ENCODE measurements around the gene SPAG6. TPM values are rescaled to one million over a fixed set of nuclear protein-coding genes. Genes with fewer than 3 reads are reported as not detected.
A peak's percentile ranks its signal among the peaks of the same experiment; 100 is the strongest.

SPAG6 gene
- total and polyA plus RNA-seq, 5 experiments from 2014 or later: not detected

DNA sequence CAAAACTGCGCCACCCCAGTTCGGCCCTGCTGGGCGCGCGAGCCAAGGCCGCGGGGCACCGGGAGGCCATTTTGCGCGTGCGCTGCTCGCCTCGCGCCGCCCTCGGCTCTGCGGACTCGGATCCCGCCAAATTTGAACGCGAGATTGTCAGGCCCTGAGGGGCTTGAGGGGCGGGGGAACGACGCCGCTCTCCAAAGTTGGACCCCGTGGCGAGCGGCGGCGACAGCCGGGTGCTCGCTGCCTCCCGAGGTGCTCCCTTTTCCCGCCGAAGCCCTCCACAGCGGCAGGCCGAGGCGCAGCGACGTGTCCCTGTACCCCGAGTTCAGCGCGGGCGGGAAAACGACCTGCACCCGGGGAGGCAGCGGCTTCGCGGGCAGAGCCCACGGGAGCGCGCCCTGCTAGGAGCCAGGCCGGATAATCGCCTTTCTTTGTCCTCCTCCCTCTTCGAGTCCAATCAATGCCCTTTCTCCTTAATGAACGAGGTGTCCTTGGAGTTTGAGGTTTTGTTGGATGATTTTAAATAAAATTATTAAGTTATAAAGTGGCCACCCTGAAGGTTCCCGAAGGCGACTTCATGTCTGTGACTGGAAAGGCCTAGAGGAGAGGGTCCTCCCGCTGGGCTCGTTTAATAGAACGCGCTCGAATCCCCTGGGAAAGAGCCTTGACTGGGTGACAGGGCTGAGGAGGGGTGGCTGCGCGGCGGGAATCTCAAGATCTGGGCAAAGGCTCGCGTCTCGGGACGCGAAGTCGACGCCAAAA is 10.7 kb upstream of the SPAG6 start:
- Mint-ChIP-seq H3K27ac (peak overlapping the region; percentile 78 to 97 (median 93)), H3K4me3 (peak overlapping the region; percentile 78 to 90 (median 86)), H3K36me3 (peaks cover 6 to 12% (median 11%) of the 10 kb centered on the region in 3 donors), H3K27me3 (peaks cover 8 to 55% (median 38%) of the 10 kb centered on the region in 5 donors), H3K4me1 (peaks cover 8 to 43% (median 26%) of the 10 kb centered on the region in 4 donors), H3K9me3 (peaks cover 0 to 21% (median 3%) of the 10 kb centered on the region in 9 donors)
- POLR2A ChIA-PET: interaction anchor here (0.8 to 1.7 kb wide), 3 partner anchors 8 to 17 kb away, joined by 4 to 5 read pairs (median 4); no protein-coding TSS in a partner anchor
- ATAC-seq: no peak
- no peak for DNase-seq

DNA sequence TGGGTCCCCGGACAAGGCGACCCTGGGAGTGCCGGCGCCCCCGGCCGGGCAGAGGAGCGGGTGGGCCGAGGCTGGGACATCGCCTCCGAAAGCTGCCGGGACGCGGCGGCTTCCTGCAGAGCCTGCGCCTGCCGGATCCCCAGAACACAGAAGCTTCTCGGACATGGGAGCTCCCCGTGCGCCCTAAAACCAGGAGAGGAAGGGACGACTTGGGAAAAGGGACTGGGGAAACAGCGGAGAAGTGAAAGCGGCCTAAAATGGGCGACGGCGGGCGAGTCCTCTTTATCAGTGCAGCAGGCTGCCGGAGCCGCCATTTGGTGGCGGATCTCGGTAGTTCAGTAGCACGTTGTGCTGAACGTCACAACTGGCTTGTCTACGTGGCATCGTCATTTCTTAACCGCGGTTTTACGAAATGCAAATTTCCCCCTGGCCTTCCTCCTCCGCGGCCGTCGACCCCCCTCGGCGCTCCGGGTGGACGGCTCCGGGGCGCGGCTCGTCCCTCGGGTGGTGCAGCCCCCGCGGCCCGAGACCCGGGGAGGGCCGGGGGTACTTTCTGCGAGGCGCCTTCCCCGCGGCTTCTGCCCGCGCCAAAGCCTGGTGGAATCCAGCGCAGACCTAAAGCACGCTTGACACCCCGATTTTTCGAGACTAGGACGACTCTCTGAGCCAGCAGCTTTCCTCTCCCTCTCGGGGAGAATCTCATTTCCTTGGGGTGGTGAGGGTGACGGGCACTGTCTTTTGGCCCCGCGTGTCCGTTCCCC is 9.9 kb upstream of the SPAG6 start:
- H3K9me3 Mint-ChIP-seq: peaks cover 0 to 18% (median 4%) of the 10 kb centered on the region in 9 donors
- H3K27ac Mint-ChIP-seq: peak overlapping the region; percentile 78 to 97 (median 93)
- POLR2A ChIA-PET: interaction anchor here (0.8 to 1.7 kb wide), 4 partner anchors 9 to 82 kb away, joined by 4 to 5 read pairs (median 4); no protein-coding TSS in a partner anchor
- peaks cover 4 to 12% (median 8%) of the 10 kb centered on the region in 3 donors for H3K36me3 Mint-ChIP-seq
- H3K4me3 Mint-ChIP-seq: peak overlapping the region; percentile 78 to 90 (median 86)
- H3K27me3 Mint-ChIP-seq: peaks cover 11 to 60% (median 45%) of the 10 kb centered on the region in 5 donors
- DNase-seq: peak; percentile 50 to 85 (median 74)
- peak; percentile 75 to 86 for ATAC-seq
- peaks cover 10 to 49% (median 32%) of the 10 kb centered on the region in 4 donors for H3K4me1 Mint-ChIP-seq

DNA sequence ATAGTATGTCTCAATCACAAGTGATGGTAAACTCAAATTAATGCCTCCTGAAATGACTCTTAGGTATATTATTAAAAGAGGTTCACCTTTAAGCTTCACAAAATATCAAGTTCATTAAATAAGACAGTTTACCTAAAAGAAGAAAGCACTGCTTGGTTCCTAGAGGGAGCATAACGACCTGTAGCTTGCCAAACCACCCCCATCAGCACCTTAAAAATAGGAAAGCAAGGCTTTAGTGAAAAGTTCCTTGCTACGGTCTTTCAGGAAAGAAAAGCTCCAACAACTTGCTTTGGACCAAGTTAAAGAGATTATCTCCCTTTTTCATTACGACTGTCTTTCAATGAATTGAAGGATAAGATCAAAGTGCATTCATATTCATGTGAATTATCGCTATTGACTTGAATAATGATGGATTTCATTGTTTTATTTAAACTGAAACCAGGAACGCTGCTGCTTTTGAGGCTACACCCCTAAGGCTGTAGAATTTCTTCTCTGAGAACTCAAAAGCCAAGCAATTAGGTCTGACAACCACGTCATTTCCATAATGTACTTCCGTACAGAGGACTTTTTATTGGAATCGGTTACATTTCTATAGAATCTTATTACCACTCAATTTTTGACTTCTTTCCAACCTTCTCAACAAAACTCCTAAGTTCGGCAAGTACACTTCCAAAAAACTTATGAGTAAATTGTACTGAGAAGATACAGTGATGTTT is 7.0 kb upstream of the SPAG6 start:
- peaks cover 6 to 65% (median 63%) of the 10 kb centered on the region in 5 donors for H3K27me3 Mint-ChIP-seq
- H3K4me3 Mint-ChIP-seq: no peak overlapping the region
- H3K27ac Mint-ChIP-seq: no peak overlapping the region
- ATAC-seq (no peak), DNase-seq (peak in 1 of 10 donors; percentile 17)
- peaks cover 6 to 46% (median 23%) of the 10 kb centered on the region in 4 donors for H3K4me1 Mint-ChIP-seq
- POLR2A ChIA-PET: interaction anchor here (0.6 to 1.3 kb wide), 2 partner anchors 12 to 16 kb away, joined by 3 to 5 read pairs; no protein-coding TSS in a partner anchor
- H3K9me3 Mint-ChIP-seq: peaks cover 0 to 23% (median 4%) of the 10 kb centered on the region in 9 donors
- peaks cover 4 to 10% (median 6%) of the 10 kb centered on the region in 3 donors for H3K36me3 Mint-ChIP-seq

DNA sequence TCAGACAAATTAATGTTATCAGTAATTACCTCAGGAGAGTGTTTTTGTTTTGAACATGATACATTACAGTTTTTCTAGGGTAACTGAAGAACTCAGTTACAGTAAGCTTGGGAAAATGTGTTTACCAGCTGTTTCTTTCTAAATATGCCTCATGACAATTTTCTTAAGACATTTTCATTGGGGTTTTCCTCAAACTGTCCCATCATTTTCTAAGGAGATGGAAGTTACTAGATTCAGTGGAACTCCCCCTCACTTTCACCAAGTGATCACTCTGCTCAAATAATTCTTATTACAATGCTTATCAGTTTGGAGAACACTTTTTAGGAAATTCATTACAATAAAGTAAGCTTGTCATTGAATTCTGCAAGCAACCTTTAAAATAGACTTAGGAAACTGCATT is 6.4 kb upstream of the SPAG6 start:
- Mint-ChIP-seq H3K4me3 (no peak overlapping the region), H3K36me3 (peaks cover 2 to 5% (median 4%) of the 10 kb centered on the region in 3 donors), H3K27me3 (peaks cover 10 to 64% (median 62%) of the 10 kb centered on the region in 5 donors), H3K9me3 (peaks cover 0 to 23% (median 0%) of the 10 kb centered on the region in 9 donors), H3K4me1 (peaks cover 2 to 40% (median 17%) of the 10 kb centered on the region in 4 donors), H3K27ac (no peak overlapping the region)
- DNase-seq (no peak), ATAC-seq (no peak)
- POLR2A ChIA-PET: interaction anchor here (1.3 kb wide), 1 partner anchor 17 kb away, joined by 5 read pairs; no protein-coding TSS in a partner anchor

DNA sequence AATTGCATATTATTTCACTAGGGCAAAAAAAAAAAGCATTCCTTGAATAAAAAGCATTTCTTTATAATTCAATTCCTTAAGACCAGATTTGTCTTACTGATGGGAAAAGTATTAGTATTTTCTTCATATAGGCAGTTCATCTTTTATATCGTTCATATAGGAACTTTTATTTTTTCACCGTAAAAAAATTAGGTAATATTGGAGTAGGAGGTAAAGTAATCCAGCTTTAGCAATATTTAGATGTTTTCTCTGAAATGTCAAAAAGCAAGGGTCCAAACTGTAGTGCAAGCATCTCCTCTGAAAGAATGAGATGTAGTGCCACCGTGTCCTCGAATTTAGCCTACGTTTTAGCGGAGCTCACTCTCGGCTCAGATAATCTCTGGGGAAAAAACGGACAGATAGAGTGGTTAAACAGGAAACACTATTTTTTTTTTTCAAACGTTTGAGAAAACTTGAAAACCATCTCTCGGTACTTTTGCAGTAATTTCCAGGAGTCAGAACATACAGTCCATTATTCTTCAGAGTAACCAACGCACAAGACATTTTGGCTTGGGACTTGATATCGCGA is 5.5 kb upstream of the SPAG6 start:
- Mint-ChIP-seq H3K27me3 (peaks cover 19 to 72% (median 71%) of the 10 kb centered on the region in 5 donors), H3K27ac (peak overlapping the region; percentile 39 to 90 (median 84)), H3K4me3 (peak overlapping the region; percentile 70 to 91 (median 84)), H3K36me3 (peaks cover 2 to 11% (median 9%) of the 10 kb centered on the region in 3 donors), H3K9me3 (peaks cover 0 to 32% (median 8%) of the 10 kb centered on the region in 9 donors), H3K4me1 (peaks cover 2 to 42% (median 18%) of the 10 kb centered on the region in 4 donors)
- no peak for ATAC-seq
- DNase-seq: no peak
- POLR2A ChIA-PET: interaction anchor here (0.5 to 5.0 kb wide), 11 partner anchors 11 to 716 kb away, joined by 3 to 30 read pairs (median 5); partner anchors contain the start of genes BMI1, COMMD3 and DNAJC1

DNA sequence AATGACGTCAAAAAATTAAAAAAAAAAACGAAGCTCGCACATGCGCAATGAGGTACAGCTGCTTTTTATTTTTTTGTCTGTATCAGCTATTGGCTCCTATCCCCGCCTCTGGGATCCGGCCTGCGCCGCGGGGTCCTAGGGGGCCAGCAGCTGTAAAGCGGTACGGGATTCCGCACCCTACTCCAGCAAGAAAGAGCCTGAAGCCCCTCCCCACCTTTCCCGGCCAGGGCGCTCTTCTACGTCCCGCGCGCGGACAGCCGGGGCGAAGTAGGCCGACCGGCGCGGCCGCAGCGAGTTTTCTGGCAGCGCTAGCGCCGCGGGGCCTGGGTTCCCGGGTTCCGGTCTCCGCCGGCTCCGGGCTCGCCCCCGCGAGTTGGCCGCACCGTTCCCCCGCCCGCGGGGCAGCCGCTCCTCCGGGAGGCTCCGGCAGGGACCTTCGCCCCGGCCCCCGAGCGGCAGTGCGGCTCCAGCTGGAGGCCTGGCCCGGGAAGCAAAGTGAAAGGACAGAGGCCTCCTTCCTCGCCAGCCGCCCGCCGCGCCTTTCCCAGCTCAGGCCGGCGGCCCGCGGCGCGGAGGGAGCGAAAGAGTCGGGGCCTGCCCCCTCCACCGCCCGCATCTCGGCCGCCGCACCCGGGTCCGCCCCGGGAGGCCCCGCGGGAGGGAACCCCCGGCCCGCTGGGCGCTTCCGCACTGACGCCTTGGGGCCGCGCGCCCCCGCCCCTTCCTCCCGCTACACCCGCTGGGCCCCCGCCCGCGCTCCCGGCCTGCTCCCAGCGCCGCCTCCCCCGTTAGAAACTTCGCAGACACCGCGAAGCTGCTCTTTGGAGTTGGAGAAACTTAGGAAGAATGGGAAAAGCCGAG is 4.7 kb upstream of the SPAG6 start:
- Mint-ChIP-seq H3K27ac (peak overlapping the region; percentile 39 to 90 (median 84)), H3K9me3 (peaks cover 0 to 30% (median 9%) of the 10 kb centered on the region in 9 donors), H3K36me3 (peaks cover 2 to 12% (median 10%) of the 10 kb centered on the region in 3 donors), H3K4me1 (peaks cover 2 to 38% (median 14%) of the 10 kb centered on the region in 4 donors), H3K27me3 (peaks cover 21 to 74% (median 71%) of the 10 kb centered on the region in 5 donors), H3K4me3 (peak overlapping the region; percentile 70 to 91 (median 84))
- DNase-seq (peak in 9 of 10 donors; percentile 30 to 74 (median 53)), ATAC-seq (peak; percentile 45 to 48)
- POLR2A ChIA-PET: interaction anchor here (0.7 to 5.0 kb wide), 12 partner anchors 9 to 337 kb away, joined by 3 to 30 read pairs (median 4); partner anchors contain the start of genes BMI1, COMMD3 and DNAJC1

DNA sequence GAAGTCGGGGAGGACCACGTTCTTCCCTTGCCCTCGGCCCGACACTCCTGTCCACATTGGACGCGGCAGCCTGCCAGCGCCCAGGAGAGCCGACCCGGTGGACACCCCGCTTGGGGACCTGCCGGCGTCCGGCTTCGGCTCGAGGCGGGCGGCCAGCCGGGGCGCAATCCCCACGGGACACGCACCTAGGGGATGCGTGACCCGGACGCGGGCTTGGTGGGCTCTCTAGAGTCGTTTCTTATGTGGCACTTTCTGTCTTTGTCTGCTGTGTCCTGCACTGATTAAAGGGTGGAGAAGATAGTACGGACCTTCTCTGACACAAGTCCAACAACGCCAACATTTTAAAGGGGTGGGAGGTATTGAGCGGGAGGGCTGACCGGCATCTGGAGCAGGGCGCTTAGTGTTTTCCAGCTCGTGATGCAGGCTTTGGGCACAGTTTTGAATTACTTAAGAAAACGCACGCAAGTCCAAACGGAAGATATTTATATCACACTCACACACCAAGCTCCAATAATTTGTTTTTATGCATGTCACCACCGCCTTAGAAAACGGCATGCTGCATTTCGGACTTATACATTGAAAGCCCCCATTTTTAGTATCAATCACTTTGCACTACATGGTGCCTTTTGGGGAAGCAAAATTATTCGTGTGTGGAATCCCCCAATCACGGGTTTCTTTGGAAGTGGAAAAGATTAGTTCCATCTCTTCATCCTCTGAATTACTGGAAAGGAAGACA is 3.9 kb upstream of the SPAG6 start:
- peaks cover 2 to 40% (median 14%) of the 10 kb centered on the region in 4 donors for H3K4me1 Mint-ChIP-seq
- H3K27ac Mint-ChIP-seq: peak overlapping the region in 5 of 10 donors; percentile 29 to 75 (median 44)
- H3K4me3 Mint-ChIP-seq: peak overlapping the region; percentile 47 to 86 (median 68)
- peaks cover 0 to 37% (median 15%) of the 10 kb centered on the region in 9 donors for H3K9me3 Mint-ChIP-seq
- peak in 1 of 2 donors; percentile 9 for ATAC-seq
- DNase-seq: peak in 3 of 10 donors; percentile 26 to 45 (median 27)
- peaks cover 6 to 17% (median 10%) of the 10 kb centered on the region in 3 donors for H3K36me3 Mint-ChIP-seq
- peaks cover 27 to 82% (median 76%) of the 10 kb centered on the region in 5 donors for H3K27me3 Mint-ChIP-seq
- POLR2A ChIA-PET: interaction anchor here (0.7 to 5.0 kb wide), 5 partner anchors 8 to 135 kb away, joined by 3 to 30 read pairs (median 4); no protein-coding TSS in a partner anchor

DNA sequence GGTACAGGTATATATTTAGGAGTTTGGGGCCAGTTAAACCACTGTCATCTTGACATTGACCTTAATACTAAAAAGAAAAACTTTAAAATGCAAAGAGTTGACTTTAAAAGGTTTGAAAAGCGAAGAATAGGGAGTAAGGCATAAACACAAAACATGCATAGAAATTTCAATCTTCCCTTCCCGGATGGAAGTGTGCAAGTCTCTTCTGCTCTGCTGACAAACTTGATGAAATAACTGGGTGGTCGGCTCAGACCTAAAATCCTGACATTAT is 3.4 kb upstream of the SPAG6 start:
- H3K9me3 Mint-ChIP-seq: peaks cover 0 to 41% (median 17%) of the 10 kb centered on the region in 9 donors
- H3K4me3 Mint-ChIP-seq: peak overlapping the region in 7 of 10 donors; percentile 38 to 71 (median 58)
- peak overlapping the region in 2 of 10 donors; percentile 29 to 75 for H3K27ac Mint-ChIP-seq
- DNase-seq: peak in 1 of 10 donors; percentile 25
- POLR2A ChIA-PET: interaction anchor here (2.6 to 5.0 kb wide), 2 partner anchors 18 to 96 kb away, joined by 14 to 30 read pairs; no protein-coding TSS in a partner anchor
- ATAC-seq: no peak
- peaks cover 2 to 37% (median 11%) of the 10 kb centered on the region in 4 donors for H3K4me1 Mint-ChIP-seq
- peaks cover 27 to 84% (median 76%) of the 10 kb centered on the region in 5 donors for H3K27me3 Mint-ChIP-seq
- H3K36me3 Mint-ChIP-seq: peaks cover 5 to 20% (median 10%) of the 10 kb centered on the region in 3 donors

DNA sequence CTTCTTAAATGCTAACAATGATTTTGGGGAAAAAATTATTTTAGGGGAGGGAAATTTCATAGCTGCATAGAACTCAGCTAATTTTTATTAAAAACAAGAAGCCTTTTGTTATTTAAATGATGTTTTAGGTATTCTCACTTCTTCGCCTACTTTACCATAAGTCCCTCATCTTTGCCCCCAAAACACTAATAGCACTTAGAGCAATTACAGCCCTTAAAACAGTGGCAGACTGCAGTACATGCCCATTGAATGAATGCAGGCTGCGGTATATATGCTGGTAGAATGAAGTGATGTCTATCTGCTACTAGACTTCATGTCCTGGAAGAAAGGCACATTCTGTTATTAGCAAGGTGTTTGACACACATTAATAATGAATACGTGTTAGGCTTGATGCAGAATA is 2.9 kb upstream of the SPAG6 start:
- POLR2A ChIA-PET: interaction anchor here (2.6 to 5.0 kb wide), 2 partner anchors 18 to 95 kb away, joined by 14 to 30 read pairs; no protein-coding TSS in a partner anchor
- Mint-ChIP-seq H3K9me3 (peaks cover 0 to 44% (median 17%) of the 10 kb centered on the region in 9 donors), H3K27me3 (peaks cover 31 to 84% (median 74%) of the 10 kb centered on the region in 5 donors), H3K4me3 (no peak overlapping the region), H3K4me1 (peaks cover 2 to 35% (median 9%) of the 10 kb centered on the region in 4 donors), H3K27ac (no peak overlapping the region), H3K36me3 (peaks cover 5 to 20% (median 10%) of the 10 kb centered on the region in 3 donors)
- DNase-seq (no peak), ATAC-seq (no peak)

DNA sequence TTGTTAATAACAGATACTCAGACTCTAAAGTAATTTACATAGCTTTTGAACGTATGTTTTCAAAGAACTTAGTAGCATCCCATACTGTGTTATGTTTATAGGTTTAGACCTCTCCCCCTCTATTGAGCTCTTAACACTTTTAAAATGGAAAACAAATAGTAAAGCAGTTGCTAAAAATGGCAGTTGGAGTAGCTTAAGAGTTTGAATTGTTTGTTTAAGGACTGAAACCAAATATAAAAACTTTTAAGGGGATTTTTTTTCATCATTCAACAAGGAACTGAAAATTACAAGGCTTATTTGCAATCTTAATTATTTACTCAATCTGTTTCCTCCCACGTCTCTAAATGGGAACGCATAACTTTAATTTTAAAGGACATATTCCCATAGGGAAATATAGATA is 1.6 kb upstream of the SPAG6 start:
- DNase-seq (no peak), ATAC-seq (no peak)
- Mint-ChIP-seq H3K9me3 (peaks cover 0 to 42% (median 17%) of the 10 kb centered on the region in 9 donors), H3K4me1 (peaks cover 2 to 32% (median 9%) of the 10 kb centered on the region in 4 donors), H3K27ac (no peak overlapping the region), H3K36me3 (peaks cover 5 to 20% (median 10%) of the 10 kb centered on the region in 3 donors), H3K4me3 (no peak overlapping the region), H3K27me3 (peaks cover 31 to 73% (median 68%) of the 10 kb centered on the region in 5 donors)
- POLR2A ChIA-PET: interaction anchor here (1.5 to 5.0 kb wide), 2 partner anchors 27 to 94 kb away, joined by 4 to 30 read pairs; partner anchors contain the start of gene COMMD3
